HepG2 (cell line): Measurements from ENCODE around the gene AGAP3. TPM values are rescaled to one million over a fixed set of nuclear protein-coding genes. Genes with fewer than 3 reads are reported as not detected.

ENCODE experiments used
- ATF7 ChIP-seq, 2 experiments: fragments of 450-650 bp in 1 of 2; sonication (generic) in 1 of 2; formaldehyde crosslinking in 1 of 2; IDR thresholded peaks; 2 replicates each; pipeline versions ENCODE4 v1.4.0 to v1.6.1; 2016 to 2020; ENCODE audit warnings: antibody characterized with exemption in 1 of 2, mild to moderate bottlenecking in 1 of 2, missing genetic modification reagents in 1 of 2
- CAMTA2 ChIP-seq: sonication (generic); formaldehyde crosslinking; IDR thresholded peaks from 2 replicates; pipeline ENCODE4 v1.4.0; 2020; ENCODE audit warnings: mild to moderate bottlenecking, missing genetic modification reagents, borderline replicate concordance
- CCAR2 ChIP-seq: fragments of 200-400 bp; formaldehyde crosslinking; optimal IDR thresholded peaks from 2 replicates; pipeline ENCODE3; 2018; ENCODE audit warnings: low read depth, mild to moderate bottlenecking, low read length, moderate library complexity
- DZIP1 ChIP-seq: sonication (generic); formaldehyde crosslinking; IDR thresholded peaks from 2 replicates; pipeline ENCODE4 v1.5.0; 2020; ENCODE audit warnings: mild to moderate bottlenecking, missing genetic modification reagents
- KDM5A ChIP-seq: fragments of 200-600 bp; sonication (generic); IDR thresholded peaks from 2 replicates; pipeline ENCODE4 v1.7.0; 2018; ENCODE audit warnings: antibody characterized with exemption, mild to moderate bottlenecking, low read length, borderline replicate concordance
- KDM6A ChIP-seq: IDR thresholded peaks from 2 replicates; pipeline ENCODE4 v1.6.1; 2016; ENCODE audit warnings: low read depth
- MAZ ChIP-seq, 2 experiments: sonication (generic) in 1 of 2; formaldehyde crosslinking in 1 of 2; IDR thresholded peaks; 2 replicates each; pipeline versions ENCODE4 v1.5.0 to v1.6.1; 2012 to 2020; ENCODE audit warnings: low read depth in 2 of 2, mild to moderate bottlenecking in 2 of 2, borderline replicate concordance in 1 of 2, improper control_type of control experiment in 1 of 2, low read length in 1 of 2, missing genetic modification reagents in 1 of 2, moderate library complexity in 1 of 2
- MIER3 ChIP-seq: IDR thresholded peaks from 2 replicates; pipeline ENCODE4 v1.6.1; 2016; ENCODE audit warnings: missing compliant biosample characterization, borderline replicate concordance
- MYNN ChIP-seq: sonication (generic); formaldehyde crosslinking; IDR thresholded peaks from 2 replicates; pipeline ENCODE4 v1.4.0; 2020; ENCODE audit warnings: mild to moderate bottlenecking, low read depth, missing genetic modification reagents
- RBFOX2 ChIP-seq: fragments of 200-400 bp; formaldehyde crosslinking; IDR thresholded peaks from 2 replicates; pipeline ENCODE4 v1.6.1; 2017; ENCODE audit warnings: low read depth, mild to moderate bottlenecking, low read length
- SP2 ChIP-seq: sonication (generic); formaldehyde crosslinking; IDR thresholded peaks from 2 replicates; pipeline ENCODE4 v1.5.1; 2020; ENCODE audit warnings: mild to moderate bottlenecking, missing genetic modification reagents
- ZNF124 ChIP-seq: sonication (generic); formaldehyde crosslinking; IDR thresholded peaks from 2 replicates; pipeline ENCODE4 v1.4.0; 2020; ENCODE audit warnings: missing genetic modification reagents
- ZNF546 ChIP-seq: sonication (generic); formaldehyde crosslinking; conservative IDR thresholded peaks from 2 replicates; pipeline ENCODE4 v1.8.1; 2023; ENCODE audit warnings: mild to moderate bottlenecking, missing genetic modification reagents
- ZNF567 ChIP-seq: sonication (generic); formaldehyde crosslinking; IDR thresholded peaks from 2 replicates; pipeline ENCODE4 v1.8.1; 2023; ENCODE audit warnings: mild to moderate bottlenecking, missing genetic modification reagents, borderline replicate concordance
- ZNF569 ChIP-seq: sonication (generic); formaldehyde crosslinking; IDR thresholded peaks from 2 replicates; pipeline ENCODE4 v1.5.0; 2020; ENCODE audit warnings: mild to moderate bottlenecking, missing genetic modification reagents, moderate library complexity, borderline replicate concordance
- ZNF605 ChIP-seq: sonication (generic); formaldehyde crosslinking; IDR thresholded peaks from 2 replicates; pipeline ENCODE4 v1.8.0; 2022; ENCODE audit warnings: mild to moderate bottlenecking, missing genetic modification reagents
- ZNF607 ChIP-seq: sonication (generic); formaldehyde crosslinking; IDR thresholded peaks from 2 replicates; pipeline ENCODE4 v1.5.1; 2020; ENCODE audit warnings: missing genetic modification reagents, mild to moderate bottlenecking, borderline replicate concordance
- ZNF788 ChIP-seq: sonication (generic); formaldehyde crosslinking; IDR thresholded peaks from 2 replicates; pipeline ENCODE4 v1.5.0; 2020; ENCODE audit warnings: mild to moderate bottlenecking, missing genetic modification reagents, borderline replicate concordance
- ZNF839 ChIP-seq: sonication (generic); formaldehyde crosslinking; IDR thresholded peaks from 2 replicates; pipeline ENCODE4 v1.4.0; 2020; ENCODE audit warnings: missing genetic modification reagents, mild to moderate bottlenecking, borderline replicate concordance
- polyA plus RNA-seq, 8 experiments: library from polyadenylated mRNA; depleted of rRNA in 3 of 8; stranded (reverse) in 7 of 8; unstranded in 1 of 8; fragments of >200 nt; fragmentation: Illumina TruSeq in 4 of 8; extraction: Trizol in 4 of 8; gene quantifications; 2 replicates each; pipeline versions ENCODE4 v1.2.1 to v1.2.3, GENCODE V29; 2011 to 2016; ENCODE audit warnings: low read depth in 4 of 8, missing spikeins in 1 of 8, mixed read lengths in 1 of 8; ENCODE audit not compliant: insufficient read depth in 1 of 8
- total RNA-seq, 5 experiments: library from RNA; depleted of rRNA; stranded (reverse); fragments of >200 nt; fragmentation: Illumina TruSeq; extraction: Trizol; gene quantifications; 2 replicates each; pipeline ENCODE4 v1.2.3, GENCODE V29; 2016; ENCODE audit warnings: low read depth in 1 of 5
- TF ChIP-seq, protein P1 (sequence below): sonication (generic); formaldehyde crosslinking; IDR thresholded peaks from 2 replicates; pipeline ENCODE4 v1.8.0; 2022; ENCODE audit warnings: mild to moderate bottlenecking, missing genetic modification reagents, moderate library complexity
- TF ChIP-seq, protein P2 (sequence below): sonication (generic); formaldehyde crosslinking; IDR thresholded peaks from 2 replicates; pipeline ENCODE4 v1.5.0; 2020; ENCODE audit warnings: missing genetic modification reagents
- TF ChIP-seq, protein P3 (sequence below): sonication (generic); formaldehyde crosslinking; IDR thresholded peaks from 2 replicates; pipeline ENCODE4 v1.5.0; 2020; ENCODE audit warnings: missing genetic modification reagents, mild to moderate bottlenecking, borderline replicate concordance

The AGAP3 gene
- total and polyA plus RNA-seq, 2 of the 13 experiments (the other 11 are each of a cell fraction or from before 2014, with no cell fraction given): 31.3 to 61.4 TPM

GRCh38 chr7:151057506-151057988, 28.7 kb upstream of the AGAP3 start, which contains the start of gene CDK5 (continued):
- TF ChIP-seq ZNF607 (CRISPR knock-in tag): peak; percentile 15; the same call in 1 of the 2 replicates
- TF ChIP-seq MIER3 (CRISPR knock-in tag): no peak
- no peak for TF ChIP-seq ZNF839 (CRISPR knock-in tag)
- peak; percentile 25; the same call in 1 of the 2 replicates for TF ChIP-seq CAMTA2 (CRISPR knock-in tag)
- TF ChIP-seq ZNF567: no peak
- TF ChIP-seq ZNF124 (CRISPR knock-in tag): no peak
- TF ChIP-seq KDM6A (CRISPR knock-in tag): no peak
- no peak for TF ChIP-seq ZNF546 (CRISPR knock-in tag)
- no peak for TF ChIP-seq CCAR2
- 0 out of 2 replicates have a peak, but pooled peaks have one; percentile 34 for TF ChIP-seq ZNF788 (CRISPR knock-in tag)
- no peak for TF ChIP-seq MAZ (IDR thresholded peaks at IDR 0.05; ENCODE audit: borderline replicate concordance, low read depth, low read length)
- no peak for TF ChIP-seq MAZ (CRISPR knock-in tag; IDR thresholded peaks at IDR 0.05; ENCODE audit: low read depth)
- 0 out of 2 replicates have a peak, but pooled peaks have one; percentile 10 for TF ChIP-seq MYNN (CRISPR knock-in tag)
- peak; percentile 14; the same call in 1 of the 2 replicates for TF ChIP-seq RBFOX2
- no peak for TF ChIP-seq ZNF569 (CRISPR knock-in tag)
- TF ChIP-seq KDM5A: peak; percentile 67
- TF ChIP-seq SP2: no peak
- TF ChIP-seq, protein P1, sequence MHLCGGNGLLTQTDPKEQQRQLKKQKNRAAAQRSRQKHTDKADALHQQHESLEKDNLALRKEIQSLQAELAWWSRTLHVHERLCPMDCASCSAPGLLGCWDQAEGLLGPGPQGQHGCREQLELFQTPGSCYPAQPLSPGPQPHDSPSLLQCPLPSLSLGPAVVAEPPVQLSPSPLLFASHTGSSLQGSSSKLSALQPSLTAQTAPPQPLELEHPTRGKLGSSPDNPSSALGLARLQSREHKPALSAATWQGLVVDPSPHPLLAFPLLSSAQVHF: no peak
- TF ChIP-seq ATF7 (IDR thresholded peaks at IDR 0.05): no peak
- TF ChIP-seq ATF7 (CRISPR knock-in tag; IDR thresholded peaks at IDR 0.05): no peak
- TF ChIP-seq, protein P2, sequence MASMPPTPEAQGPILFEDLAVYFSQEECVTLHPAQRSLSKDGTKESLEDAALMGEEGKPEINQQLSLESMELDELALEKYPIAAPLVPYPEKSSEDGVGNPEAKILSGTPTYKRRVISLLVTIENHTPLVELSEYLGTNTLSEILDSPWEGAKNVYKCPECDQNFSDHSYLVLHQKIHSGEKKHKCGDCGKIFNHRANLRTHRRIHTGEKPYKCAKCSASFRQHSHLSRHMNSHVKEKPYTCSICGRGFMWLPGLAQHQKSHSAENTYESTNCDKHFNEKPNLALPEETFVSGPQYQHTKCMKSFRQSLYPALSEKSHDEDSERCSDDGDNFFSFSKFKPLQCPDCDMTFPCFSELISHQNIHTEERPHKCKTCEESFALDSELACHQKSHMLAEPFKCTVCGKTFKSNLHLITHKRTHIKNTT (CRISPR knock-in tag): no peak
- TF ChIP-seq ZNF605: peak; percentile 75
- TF ChIP-seq DZIP1 (CRISPR knock-in tag): no peak
- TF ChIP-seq, protein P3, sequence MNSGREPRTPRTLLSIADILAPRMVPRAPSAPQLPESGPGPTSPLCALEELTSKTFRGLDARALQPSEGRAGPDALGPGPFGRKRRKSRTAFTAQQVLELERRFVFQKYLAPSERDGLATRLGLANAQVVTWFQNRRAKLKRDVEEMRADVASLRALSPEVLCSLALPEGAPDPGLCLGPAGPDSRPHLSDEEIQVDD (CRISPR knock-in tag): no peak
